GM21515 (cell line): Measurements from ENCODE around the gene SLC7A6OS.

Experiments used
- ATAC-seq: cut with Tn5 transposase; IDR thresholded peaks from one replicate; pipeline ENCODE4 v1.9.1; 2021; ENCODE audit not compliant: unreplicated experiment

The SLC7A6OS gene

DNA sequence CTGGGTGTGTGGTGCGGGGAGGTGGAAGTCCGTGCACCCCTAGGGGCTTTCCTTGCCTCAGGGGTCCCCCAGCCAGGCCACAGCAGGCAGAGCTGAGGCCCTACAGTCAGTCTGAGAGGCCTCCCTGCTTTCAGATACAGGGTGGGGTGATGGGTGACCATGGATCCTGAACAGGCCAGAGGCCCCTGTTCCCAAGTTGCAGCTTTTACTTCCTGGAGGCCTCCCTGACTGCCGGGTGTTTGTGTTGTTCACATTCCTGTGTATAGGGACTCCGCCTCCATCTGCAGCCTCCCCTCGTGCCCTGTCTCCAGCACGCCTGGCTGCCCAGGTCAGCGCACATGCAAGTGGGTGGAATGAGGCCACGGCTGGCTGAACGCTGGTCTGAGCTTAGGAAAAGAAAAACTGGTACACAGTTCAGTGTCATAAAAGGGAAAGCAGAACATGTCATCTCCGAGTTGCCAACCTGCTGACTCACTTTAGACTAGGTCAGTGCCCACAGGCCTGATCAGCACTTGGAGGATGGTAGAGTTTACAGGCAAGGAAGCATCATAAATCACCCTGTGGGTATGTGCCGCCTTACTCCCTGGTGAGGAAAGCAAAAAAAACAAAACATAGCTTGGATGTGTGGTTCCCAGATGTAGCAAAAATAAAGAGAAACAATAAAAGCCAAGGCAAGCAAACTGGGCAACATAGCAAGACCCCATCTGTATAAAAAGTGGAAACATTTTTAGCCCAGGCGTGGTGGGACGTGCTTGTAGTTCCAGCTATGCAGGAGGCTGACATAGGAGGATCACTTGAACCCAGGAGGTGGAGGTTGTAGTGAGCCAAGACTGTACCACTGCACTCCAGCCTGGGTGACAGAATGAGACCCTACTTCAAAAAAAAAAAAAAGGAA lies 52.6 kb downstream of the SLC7A6OS start:
- ATAC-seq: no peak

DNA sequence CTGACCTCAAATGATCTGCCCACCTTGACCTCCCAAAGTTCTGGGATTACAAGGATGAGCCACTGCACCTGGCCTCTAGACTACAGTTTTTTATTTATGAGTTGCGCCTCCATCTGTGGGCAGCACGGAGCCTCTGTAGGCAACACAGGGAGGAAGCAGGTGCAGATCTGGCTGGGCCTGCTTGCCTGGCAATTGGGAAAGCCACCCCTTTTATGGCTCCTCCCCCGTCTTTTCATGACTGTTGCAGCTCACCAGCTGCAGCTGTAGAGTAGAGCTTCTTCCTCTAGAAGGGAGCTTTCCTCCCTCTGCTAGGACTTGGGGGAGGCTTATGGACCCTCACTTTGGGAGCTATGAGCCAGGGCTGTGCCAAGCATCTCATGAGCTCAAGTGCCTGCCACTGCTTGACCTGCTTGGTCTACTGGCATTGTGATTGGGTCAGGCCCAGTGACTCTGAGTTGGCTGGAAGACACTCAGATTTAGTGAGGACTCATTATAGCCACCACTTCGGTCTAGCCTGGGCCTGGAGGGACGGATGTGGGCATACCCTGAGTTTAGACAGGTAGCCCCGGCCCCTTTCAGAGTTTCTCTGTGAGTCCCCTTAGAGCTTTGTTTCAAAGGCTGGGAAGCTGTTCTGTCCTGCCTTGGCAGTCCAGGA lies 53.4 kb downstream of the SLC7A6OS start:
- ATAC-seq: no peak

DNA sequence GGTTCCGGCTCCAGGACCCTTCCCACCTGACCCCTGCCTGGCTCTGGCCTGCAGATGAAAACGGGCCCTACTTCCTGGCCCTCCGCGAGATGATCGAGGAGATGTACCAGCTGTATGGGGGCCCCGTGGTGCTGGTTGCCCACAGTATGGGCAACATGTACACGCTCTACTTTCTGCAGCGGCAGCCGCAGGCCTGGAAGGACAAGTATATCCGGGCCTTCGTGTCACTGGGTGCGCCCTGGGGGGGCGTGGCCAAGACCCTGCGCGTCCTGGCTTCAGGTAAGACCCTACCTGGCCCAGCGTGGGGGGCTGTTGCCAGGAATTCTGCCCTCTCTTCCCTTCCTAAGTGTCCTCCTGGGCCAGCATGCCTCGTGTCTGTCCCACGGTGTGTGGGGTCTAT lies 55.0 kb downstream of the SLC7A6OS start:
- no peak for ATAC-seq

DNA sequence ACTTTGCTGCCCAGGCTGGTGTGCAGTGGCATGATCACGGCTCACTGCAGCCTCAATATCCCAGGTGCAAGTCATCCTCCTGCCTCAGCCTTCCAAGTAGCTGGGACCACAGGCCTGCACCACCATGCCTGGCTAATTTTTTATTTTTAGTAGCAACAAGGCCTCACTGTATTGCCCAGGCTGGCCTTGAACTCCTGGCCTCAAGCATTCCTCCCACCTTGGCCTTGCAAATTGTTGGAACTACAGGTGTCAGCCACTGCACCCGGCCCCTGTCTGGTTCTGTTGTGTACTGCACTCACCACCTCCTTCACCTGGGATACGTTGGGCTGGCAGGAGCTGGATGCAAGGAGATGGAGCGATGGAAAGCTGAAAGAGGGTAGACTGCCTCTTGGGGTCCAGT lies 57.0 kb downstream of the SLC7A6OS start:
- no peak for ATAC-seq

DNA sequence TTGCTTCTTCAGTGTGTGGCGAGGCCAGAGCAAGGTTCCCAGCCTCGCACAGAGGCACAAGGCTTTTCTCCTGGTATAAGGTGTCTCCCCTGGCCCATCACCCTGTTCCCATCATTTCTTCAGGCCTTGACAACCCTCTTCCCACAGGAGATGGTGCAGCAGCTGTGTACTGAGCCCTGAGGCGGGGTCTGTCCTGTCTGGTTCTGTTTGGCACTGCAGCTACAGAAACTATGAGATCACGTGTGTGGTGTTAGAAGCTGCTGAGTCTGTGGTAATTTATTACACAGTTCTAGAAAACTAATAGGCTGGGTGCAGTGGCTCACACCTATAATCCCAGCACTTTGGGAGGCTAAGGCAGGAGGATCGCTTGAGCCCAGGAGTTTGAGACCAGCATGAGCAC lies 58.4 kb downstream of the SLC7A6OS start:
- ATAC-seq: no peak

DNA sequence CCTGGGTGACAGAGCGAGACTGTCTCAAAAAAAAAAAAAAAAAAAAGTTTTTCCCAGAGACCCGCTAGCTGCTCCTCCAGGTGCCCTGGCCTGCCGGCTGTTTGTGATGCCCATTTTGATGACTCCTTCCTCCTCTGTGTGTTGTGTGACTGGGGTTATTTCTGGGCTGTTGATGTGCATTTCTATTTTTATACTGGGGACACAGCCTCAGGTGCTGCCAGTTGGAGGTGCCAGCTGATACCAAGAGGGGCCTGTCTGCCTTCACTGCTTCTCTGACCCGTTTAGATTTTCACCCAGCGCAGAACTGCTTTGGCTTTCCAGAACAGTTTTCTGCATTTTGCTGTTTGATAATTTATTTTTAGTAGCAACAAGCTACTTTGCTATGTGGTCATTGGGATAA lies 58.9 kb downstream of the SLC7A6OS start:
- ATAC-seq: no peak

DNA sequence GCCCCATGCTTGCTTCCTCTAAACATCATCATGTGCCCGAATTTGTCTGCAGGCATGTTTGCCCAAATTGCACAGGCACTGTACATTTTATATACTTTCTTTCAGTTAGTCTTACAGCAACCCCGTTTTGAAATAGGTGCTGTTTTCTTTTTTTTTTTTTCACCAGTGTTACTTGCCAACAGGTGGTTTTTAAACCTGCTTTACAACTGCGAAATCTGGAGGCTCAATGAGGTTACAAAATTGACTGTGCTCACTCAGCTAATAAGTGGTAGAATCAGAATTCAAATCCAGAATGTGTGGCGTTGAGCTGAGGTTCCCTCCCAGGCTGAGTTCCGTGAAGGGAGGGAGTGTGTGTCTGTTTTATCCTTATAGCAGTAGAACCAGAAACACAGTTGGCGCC lies 59.8 kb downstream of the SLC7A6OS start:
- ATAC-seq: no peak

DNA sequence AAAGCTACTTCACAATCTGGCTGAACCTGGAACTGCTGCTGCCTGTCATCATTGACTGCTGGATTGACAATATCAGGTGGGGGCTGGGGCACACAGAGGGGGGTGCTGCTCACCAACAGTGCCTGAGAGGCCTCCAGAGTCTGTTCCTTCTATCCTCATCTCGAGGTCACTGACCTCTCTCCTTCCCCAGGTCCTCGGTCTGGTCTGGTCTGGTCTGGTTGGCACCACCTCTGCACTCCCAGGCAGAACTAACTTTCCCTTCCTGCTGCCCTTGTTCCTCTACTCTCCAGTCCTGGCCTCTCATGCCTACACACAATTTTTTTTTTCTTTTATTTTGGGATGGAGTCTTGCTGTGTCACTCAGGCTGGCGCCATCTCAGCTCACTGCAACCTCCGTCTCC lies 61.4 kb downstream of the SLC7A6OS start:
- ATAC-seq: no peak
